Measurements from ENCODE around the gene ALG1. TPM values are rescaled to one million over a fixed set of nuclear protein-coding genes. Genes with fewer than 3 reads are reported as not detected.
A peak's percentile ranks its signal among the peaks of the same experiment; 100 is the strongest.

Gene ALG1
- total and polyA plus RNA-seq, 7 donors = 2.4 to 35.0 (median 13.2) TPM

GRCh38 chr16:5034167-5034523, 37.5 kb upstream of the ALG1 start:
- intact Hi-C loops (cut with DNase I) = loop anchor here (5.0 kb wide), 2 partner anchors 38 to 187 kb away; partner anchors contain the start of genes ALG1, GLYR1 and UBN1
- H3K27ac ChIP-seq = peak overlapping the region; percentile 64 to 75 (median 64)
- H3K9me3 ChIP-seq = no peaks in the 10 kb centered on the region

GRCh38 chr16:5035909-5036227, 35.8 kb upstream of the ALG1 start:
- intact Hi-C loops (cut with DNase I) = no loop called here
- Histone ChIP-seq H3K36me3 (no peaks in the 10 kb centered on the region), H3K9me3 (no peaks in the 10 kb centered on the region), H3K27me3 (no peaks in the 10 kb centered on the region), H3K4me1 (peaks cover 0 to 21% (median 16%) of the 10 kb centered on the region in 4 donors), H3K4me3 (no peak overlapping the region), H3K27ac (no peak overlapping the region)
- 79 to 88% methylated on average over 1 of the region's 1 CpG for WGBS, 2 donors
- TF ChIP-seq CTCF (IDR thresholded peaks at IDR 0.05) (no peak), EP300 (IDR thresholded peaks at IDR 0.05) (no peak), POLR2AphosphoS5 (IDR thresholded peaks at IDR 0.05) (no peak), POLR2A (IDR thresholded peaks at IDR 0.05) (no peak)
- DNase-seq = no peak

More at GRCh38 chr16:5034167-5034523, 37.5 kb upstream of the ALG1 start:
- Histone ChIP-seq H3K4me1 (peaks cover 0 to 21% (median 16%) of the 10 kb centered on the region in 4 donors), H3K36me3 (peaks cover 0 to 9% (median 0%) of the 10 kb centered on the region in 4 donors), H3K4me3 (peak overlapping the region; percentile 79 to 95 (median 81)), H3K27me3 (no peaks in the 10 kb centered on the region)
- no peak for DNase-seq
- TF ChIP-seq POLR2A (IDR thresholded peaks at IDR 0.05) = no peak
- no peak for TF ChIP-seq EP300 (IDR thresholded peaks at IDR 0.05)
- no peak for TF ChIP-seq POLR2AphosphoS5 (IDR thresholded peaks at IDR 0.05)
- no peak for TF ChIP-seq CTCF (IDR thresholded peaks at IDR 0.05)
- 8 to 12% methylated on average over 2 of the region's 2 CpGs for WGBS, 2 donors

- no peak overlapping the region for H3K27ac ChIP-seq
- no peak for DNase-seq
- H3K4me3 ChIP-seq = no peak overlapping the region
- H3K4me1 ChIP-seq = peaks cover 0 to 21% (median 16%) of the 10 kb centered on the region in 4 donors
- H3K27me3 ChIP-seq = no peaks in the 10 kb centered on the region
- 64 to 71% methylated on average over 12 of the region's 12 CpGs for WGBS, 2 donors
- intact Hi-C loops (cut with DNase I) = no loop called here
- TF ChIP-seq POLR2AphosphoS5 (IDR thresholded peaks at IDR 0.05) (no peak), EP300 (IDR thresholded peaks at IDR 0.05) (no peak), POLR2A (IDR thresholded peaks at IDR 0.05) (no peak), CTCF (IDR thresholded peaks at IDR 0.05) (no peak)
- H3K36me3 ChIP-seq = no peaks in the 10 kb centered on the region
- no peaks in the 10 kb centered on the region for H3K9me3 ChIP-seq
These were observed 35.2 kb upstream of the ALG1 start for GRCh38 chr16:5036228-5037156.

- Histone ChIP-seq H3K9me3 (no peaks in the 10 kb centered on the region), H3K27me3 (peaks cover 0 to 3% (median 0%) of the 10 kb centered on the region in 3 donors), H3K27ac (no peak overlapping the region), H3K4me3 (no peak overlapping the region), H3K36me3 (no peaks in the 10 kb centered on the region), H3K4me1 (no peaks in the 10 kb centered on the region)
- DNase-seq = no peak
- intact Hi-C loops (cut with DNase I) = no loop called here
- TF ChIP-seq EP300 (IDR thresholded peaks at IDR 0.05) (no peak), POLR2A (IDR thresholded peaks at IDR 0.05) (no peak), CTCF (IDR thresholded peaks at IDR 0.05) (no peak), POLR2AphosphoS5 (IDR thresholded peaks at IDR 0.05) (no peak)
- 22 to 53% methylated on average over 7 of the region's 7 CpGs for WGBS, 2 donors
These were observed 31.2 kb upstream of the ALG1 start for GRCh38 chr16:5040451-5040850.

All from sigmoid colon (tissue), 7 donors.